Liver (tissue), 9 donors: Measurements from ENCODE around the gene MAP3K4. TPM values are rescaled to one million over a fixed set of nuclear protein-coding genes. Genes with fewer than 3 reads are reported as not detected.

Experiments used
- DNase-seq: peaks from one replicate; pipeline ENCODE4 v3.0.0-alpha.2; 2017; ENCODE audit warnings: low spot score
- H3K27ac ChIP-seq, 2 donors: one replicate each; pipeline ENCODE4 v1.7.0; 2013; ENCODE audit warnings: inconsistent platforms in 2 of 2, low read length in 2 of 2, control low read depth in 1 of 2, low read depth in 1 of 2, mild to moderate bottlenecking in 1 of 2
- H3K27me3 ChIP-seq, 4 donors: one replicate each; pipeline versions ENCODE4 v1.6.1 to v1.7.0; 2013; ENCODE audit warnings: low read length in 3 of 4, inconsistent platforms in 1 of 4, mild to moderate bottlenecking in 1 of 4, moderate library complexity in 1 of 4; ENCODE audit not compliant: control insufficient read depth in 4 of 4, insufficient read depth in 4 of 4
- H3K36me3 ChIP-seq, 4 donors: one replicate each; pipeline versions ENCODE4 v1.6.1 to v1.7.0; 2013; ENCODE audit warnings: low read length in 3 of 4, mild to moderate bottlenecking in 3 of 4, low read depth in 1 of 4, moderate library complexity in 1 of 4; ENCODE audit not compliant: control insufficient read depth in 4 of 4, insufficient read depth in 3 of 4
- H3K4me1 ChIP-seq, 4 donors: one replicate each; pipeline versions ENCODE4 v1.6.1 to v1.7.0; 2013; ENCODE audit warnings: low read length in 3 of 4, mild to moderate bottlenecking in 3 of 4, moderate library complexity in 1 of 4; ENCODE audit not compliant: control insufficient read depth in 4 of 4, insufficient read depth in 4 of 4
- H3K4me3 ChIP-seq, 3 donors: one replicate each; pipeline versions ENCODE4 v1.6.1 to v1.7.0; 2013; ENCODE audit warnings: low read length in 3 of 3, control low read depth in 1 of 3, low read depth in 1 of 3, mild to moderate bottlenecking in 1 of 3
- H3K9ac ChIP-seq, 2 donors: one replicate each; pipeline ENCODE4 v1.7.0; 2013; ENCODE audit warnings: low read length in 2 of 2, mild to moderate bottlenecking in 2 of 2, moderate library complexity in 2 of 2, control low read depth in 1 of 2, low read depth in 1 of 2
- H3K9me3 ChIP-seq, 4 donors: one replicate each; pipeline versions ENCODE4 v1.6.1 to v1.7.0; 2013; ENCODE audit warnings: low read length in 3 of 4; ENCODE audit not compliant: control insufficient read depth in 4 of 4
- EGR1 ChIP-seq, 2 donors: IDR thresholded peaks; 2 replicates each; pipeline ENCODE4 v1.6.1; 2016 to 2018; ENCODE audit warnings: antibody characterized with exemption in 2 of 2, low read depth in 2 of 2
- FOXA1 ChIP-seq: IDR thresholded peaks from 2 replicates; pipeline ENCODE4 v1.6.1; 2016; ENCODE audit warnings: antibody characterized with exemption
- FOXA2 ChIP-seq: IDR thresholded peaks from 2 replicates; pipeline ENCODE4 v1.6.1; 2016; ENCODE audit warnings: antibody characterized with exemption
- GABPA ChIP-seq, 2 donors: IDR thresholded peaks in 1 of 2; conservative IDR thresholded peaks in 1 of 2; 2 replicates each; pipeline ENCODE4 v1.6.1; 2016; ENCODE audit warnings: antibody characterized with exemption in 2 of 2, mild to moderate bottlenecking in 1 of 2, moderate library complexity in 1 of 2
- HNF4A ChIP-seq, 2 donors: conservative IDR thresholded peaks; 2 replicates each; pipeline ENCODE4 v1.6.1; 2016; ENCODE audit warnings: antibody characterized with exemption in 2 of 2, mild to moderate bottlenecking in 2 of 2
- HNF4G ChIP-seq: IDR thresholded peaks from 2 replicates; pipeline ENCODE4 v1.6.1; 2016; ENCODE audit warnings: antibody characterized with exemption
- JUND ChIP-seq, 2 donors: IDR thresholded peaks; 2 replicates each; pipeline ENCODE4 v1.6.1; 2016; ENCODE audit warnings: antibody characterized with exemption in 2 of 2
- NR2F2 ChIP-seq: IDR thresholded peaks from 2 replicates; pipeline ENCODE4 v1.6.1; 2016; ENCODE audit warnings: antibody characterized with exemption
- RAD21 ChIP-seq, 2 donors: IDR thresholded peaks; 2 replicates each; pipeline ENCODE4 v1.6.1; 2016; ENCODE audit warnings: antibody characterized with exemption in 2 of 2, mild to moderate bottlenecking in 2 of 2
- RXRA ChIP-seq, 2 donors: IDR thresholded peaks; 2 replicates each; pipeline ENCODE4 v1.6.1; 2017 to 2018; ENCODE audit warnings: antibody characterized with exemption in 2 of 2, mild to moderate bottlenecking in 1 of 2
- SP1 ChIP-seq: IDR thresholded peaks from 2 replicates; pipeline ENCODE4 v1.6.1; 2018; ENCODE audit warnings: antibody characterized with exemption, mild to moderate bottlenecking
- TAF1 ChIP-seq: conservative IDR thresholded peaks from 2 replicates; pipeline ENCODE4 v1.6.1; 2016; ENCODE audit warnings: antibody characterized with exemption, mild to moderate bottlenecking
- YY1 ChIP-seq: IDR thresholded peaks from 2 replicates; pipeline ENCODE4 v1.6.1; 2016; ENCODE audit warnings: antibody characterized with exemption, mild to moderate bottlenecking
- WGBS: extraction: QIAGEN DNeasy Blood & Tissue Kit; methylation state at CpG from one replicate; pipeline ENCODE4 v1.1.7; 2013; 5-methylcytosine and 5-hydroxymethylcytosine counted together
- polyA plus RNA-seq, 2 donors: library from polyadenylated mRNA; stranded (reverse) in 1 of 2; unstranded in 1 of 2; fragments of 200-250 nt in 1 of 2; fragments of >200 nt in 1 of 2; fragmentation: Nextera tagmentation in 1 of 2; extraction: Ambion mirVana in 1 of 2; gene quantifications; one replicate each; pipeline versions ENCODE4 v1.2.1 to v1.2.3, GENCODE V29; 2013 to 2015
- total RNA-seq, 2 donors: library from RNA; depleted of rRNA; stranded (reverse); fragments of >200 nt; gene quantifications; one replicate each; pipeline ENCODE4 v1.2.3, GENCODE V29; 2014
- TF ChIP-seq, protein P1 (sequence below): IDR thresholded peaks from 2 replicates; pipeline ENCODE4 v1.6.1; 2016; ENCODE audit warnings: antibody characterized with exemption
- TF ChIP-seq, protein P2 (sequence below): fragments of 150-350 bp; IDR thresholded peaks from 2 replicates; pipeline ENCODE4 v1.5.1; 2017; ENCODE audit warnings: improper control_type of control experiment, low read depth, low read length; ENCODE audit not compliant: missing input control
- TF ChIP-seq, protein P3 (sequence below): IDR thresholded peaks from 2 replicates; pipeline ENCODE4 v1.6.1; 2016; ENCODE audit warnings: antibody characterized with exemption
- TF ChIP-seq, protein P4 (sequence below): IDR thresholded peaks from 2 replicates; pipeline ENCODE4 v1.6.1; 2016; ENCODE audit warnings: antibody characterized with exemption
- TF ChIP-seq, protein P5 (sequence below): IDR thresholded peaks from 2 replicates; pipeline ENCODE4 v1.6.1; 2016; ENCODE audit warnings: antibody characterized with exemption, mild to moderate bottlenecking
- donor health status: healthy.
- donor health status: healthy.
- donor health status: healthy.
- donor health status: healthy.
- donor health status: healthy.

Gene MAP3K4
- total and polyA plus RNA-seq, 4 donors = 4.3 to 20.0 (median 11.7) TPM

DNA sequence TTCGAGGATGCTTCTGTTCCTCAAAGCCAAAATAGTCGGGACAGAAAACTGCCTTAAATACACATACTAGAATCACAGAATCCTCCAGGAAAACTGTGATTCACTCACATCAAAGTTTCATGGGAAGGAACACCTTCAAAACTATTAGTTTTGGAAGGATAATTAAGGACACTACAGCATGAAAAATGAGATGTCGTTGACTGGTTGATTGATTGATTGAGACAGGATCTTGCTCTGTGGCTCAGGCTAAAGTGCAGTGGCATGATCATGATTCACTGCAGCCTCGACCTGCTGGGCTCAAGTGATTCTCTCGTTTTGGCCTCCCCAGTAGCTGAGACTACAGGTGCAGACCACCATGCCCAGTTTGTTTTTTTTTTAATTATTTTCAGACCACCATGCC, 25.7 kb upstream of the MAP3K4 start:
- no peak overlapping the region for H3K9ac ChIP-seq
- no peaks in the 10 kb centered on the region for H3K27me3 ChIP-seq
- H3K4me3 ChIP-seq = no peak overlapping the region
- no peak for TF ChIP-seq YY1
- TF ChIP-seq NR2F2 = no peak
- TF ChIP-seq, protein P1, sequence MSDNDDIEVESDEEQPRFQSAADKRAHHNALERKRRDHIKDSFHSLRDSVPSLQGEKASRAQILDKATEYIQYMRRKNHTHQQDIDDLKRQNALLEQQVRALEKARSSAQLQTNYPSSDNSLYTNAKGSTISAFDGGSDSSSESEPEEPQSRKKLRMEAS = no peak
- TF ChIP-seq, protein P2, sequence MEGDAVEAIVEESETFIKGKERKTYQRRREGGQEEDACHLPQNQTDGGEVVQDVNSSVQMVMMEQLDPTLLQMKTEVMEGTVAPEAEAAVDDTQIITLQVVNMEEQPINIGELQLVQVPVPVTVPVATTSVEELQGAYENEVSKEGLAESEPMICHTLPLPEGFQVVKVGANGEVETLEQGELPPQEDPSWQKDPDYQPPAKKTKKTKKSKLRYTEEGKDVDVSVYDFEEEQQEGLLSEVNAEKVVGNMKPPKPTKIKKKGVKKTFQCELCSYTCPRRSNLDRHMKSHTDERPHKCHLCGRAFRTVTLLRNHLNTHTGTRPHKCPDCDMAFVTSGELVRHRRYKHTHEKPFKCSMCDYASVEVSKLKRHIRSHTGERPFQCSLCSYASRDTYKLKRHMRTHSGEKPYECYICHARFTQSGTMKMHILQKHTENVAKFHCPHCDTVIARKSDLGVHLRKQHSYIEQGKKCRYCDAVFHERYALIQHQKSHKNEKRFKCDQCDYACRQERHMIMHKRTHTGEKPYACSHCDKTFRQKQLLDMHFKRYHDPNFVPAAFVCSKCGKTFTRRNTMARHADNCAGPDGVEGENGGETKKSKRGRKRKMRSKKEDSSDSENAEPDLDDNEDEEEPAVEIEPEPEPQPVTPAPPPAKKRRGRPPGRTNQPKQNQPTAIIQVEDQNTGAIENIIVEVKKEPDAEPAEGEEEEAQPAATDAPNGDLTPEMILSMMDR = no peak
- no peak for TF ChIP-seq SP1
- TF ChIP-seq HNF4G = no peak
- TF ChIP-seq JUND (IDR thresholded peaks at IDR 0.05) = no peak
- no peak for TF ChIP-seq HNF4A (conservative IDR thresholded peaks at IDR 0.05)
- no peak for TF ChIP-seq GABPA (IDR thresholded peaks at IDR 0.05 in 1 of 2, conservative IDR thresholded peaks at IDR 0.05 in 1 of 2)
- TF ChIP-seq TAF1 = no peak
- TF ChIP-seq FOXA1 = no peak
- no peak for TF ChIP-seq RAD21 (IDR thresholded peaks at IDR 0.05)
- no peak for TF ChIP-seq FOXA2
- no peak for TF ChIP-seq EGR1 (IDR thresholded peaks at IDR 0.05; ENCODE audit: low read depth in 2 of 2)
- TF ChIP-seq, protein P3, sequence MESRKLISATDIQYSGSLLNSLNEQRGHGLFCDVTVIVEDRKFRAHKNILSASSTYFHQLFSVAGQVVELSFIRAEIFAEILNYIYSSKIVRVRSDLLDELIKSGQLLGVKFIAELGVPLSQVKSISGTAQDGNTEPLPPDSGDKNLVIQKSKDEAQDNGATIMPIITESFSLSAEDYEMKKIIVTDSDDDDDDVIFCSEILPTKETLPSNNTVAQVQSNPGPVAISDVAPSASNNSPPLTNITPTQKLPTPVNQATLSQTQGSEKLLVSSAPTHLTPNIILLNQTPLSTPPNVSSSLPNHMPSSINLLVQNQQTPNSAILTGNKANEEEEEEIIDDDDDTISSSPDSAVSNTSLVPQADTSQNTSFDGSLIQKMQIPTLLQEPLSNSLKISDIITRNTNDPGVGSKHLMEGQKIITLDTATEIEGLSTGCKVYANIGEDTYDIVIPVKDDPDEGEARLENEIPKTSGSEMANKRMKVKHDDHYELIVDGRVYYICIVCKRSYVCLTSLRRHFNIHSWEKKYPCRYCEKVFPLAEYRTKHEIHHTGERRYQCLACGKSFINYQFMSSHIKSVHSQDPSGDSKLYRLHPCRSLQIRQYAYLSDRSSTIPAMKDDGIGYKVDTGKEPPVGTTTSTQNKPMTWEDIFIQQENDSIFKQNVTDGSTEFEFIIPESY = no peak
- no peak for TF ChIP-seq RXRA (IDR thresholded peaks at IDR 0.05)
- TF ChIP-seq, protein P4, sequence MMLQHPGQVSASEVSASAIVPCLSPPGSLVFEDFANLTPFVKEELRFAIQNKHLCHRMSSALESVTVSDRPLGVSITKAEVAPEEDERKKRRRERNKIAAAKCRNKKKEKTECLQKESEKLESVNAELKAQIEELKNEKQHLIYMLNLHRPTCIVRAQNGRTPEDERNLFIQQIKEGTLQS = no peak
- TF ChIP-seq, protein P5, sequence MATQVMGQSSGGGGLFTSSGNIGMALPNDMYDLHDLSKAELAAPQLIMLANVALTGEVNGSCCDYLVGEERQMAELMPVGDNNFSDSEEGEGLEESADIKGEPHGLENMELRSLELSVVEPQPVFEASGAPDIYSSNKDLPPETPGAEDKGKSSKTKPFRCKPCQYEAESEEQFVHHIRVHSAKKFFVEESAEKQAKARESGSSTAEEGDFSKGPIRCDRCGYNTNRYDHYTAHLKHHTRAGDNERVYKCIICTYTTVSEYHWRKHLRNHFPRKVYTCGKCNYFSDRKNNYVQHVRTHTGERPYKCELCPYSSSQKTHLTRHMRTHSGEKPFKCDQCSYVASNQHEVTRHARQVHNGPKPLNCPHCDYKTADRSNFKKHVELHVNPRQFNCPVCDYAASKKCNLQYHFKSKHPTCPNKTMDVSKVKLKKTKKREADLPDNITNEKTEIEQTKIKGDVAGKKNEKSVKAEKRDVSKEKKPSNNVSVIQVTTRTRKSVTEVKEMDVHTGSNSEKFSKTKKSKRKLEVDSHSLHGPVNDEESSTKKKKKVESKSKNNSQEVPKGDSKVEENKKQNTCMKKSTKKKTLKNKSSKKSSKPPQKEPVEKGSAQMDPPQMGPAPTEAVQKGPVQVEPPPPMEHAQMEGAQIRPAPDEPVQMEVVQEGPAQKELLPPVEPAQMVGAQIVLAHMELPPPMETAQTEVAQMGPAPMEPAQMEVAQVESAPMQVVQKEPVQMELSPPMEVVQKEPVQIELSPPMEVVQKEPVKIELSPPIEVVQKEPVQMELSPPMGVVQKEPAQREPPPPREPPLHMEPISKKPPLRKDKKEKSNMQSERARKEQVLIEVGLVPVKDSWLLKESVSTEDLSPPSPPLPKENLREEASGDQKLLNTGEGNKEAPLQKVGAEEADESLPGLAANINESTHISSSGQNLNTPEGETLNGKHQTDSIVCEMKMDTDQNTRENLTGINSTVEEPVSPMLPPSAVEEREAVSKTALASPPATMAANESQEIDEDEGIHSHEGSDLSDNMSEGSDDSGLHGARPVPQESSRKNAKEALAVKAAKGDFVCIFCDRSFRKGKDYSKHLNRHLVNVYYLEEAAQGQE = no peak
- no peaks in the 10 kb centered on the region for H3K36me3 ChIP-seq
- H3K4me1 ChIP-seq = no peaks in the 10 kb centered on the region
- no peak for DNase-seq
- no peak overlapping the region for H3K27ac ChIP-seq
- WGBS = 74% methylated on average over 5 of the region's 5 CpGs
- H3K9me3 ChIP-seq = no peaks in the 10 kb centered on the region
